Measurements from ENCODE around the gene PDZRN4. TPM values are rescaled to one million over a fixed set of nuclear protein-coding genes. Genes with fewer than 3 reads are reported as not detected.

Gene PDZRN4
- total and polyA plus RNA-seq, 9 donors = 1.5 to 11.0 (median 4.1) TPM

DNA sequence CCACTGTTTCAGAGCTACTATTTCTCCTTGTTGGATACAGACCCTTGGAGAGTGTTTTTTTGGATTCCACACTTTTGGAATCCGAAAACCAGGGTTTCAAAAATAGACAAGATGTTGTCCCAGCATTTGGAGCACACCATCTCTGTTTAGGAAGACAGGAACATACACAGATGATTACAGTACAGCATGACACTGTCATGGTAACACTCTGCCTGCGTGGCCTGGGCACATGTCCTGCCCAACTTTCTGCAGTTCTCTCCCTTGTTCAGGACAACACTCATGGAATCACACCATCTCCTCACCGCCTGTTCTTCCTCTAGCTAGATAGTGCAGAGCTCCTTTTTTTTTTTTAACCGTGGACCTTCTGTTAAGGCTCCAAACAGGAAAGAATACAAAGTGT lies 369.2 kb downstream of the PDZRN4 start:
- TF ChIP-seq, protein P1, sequence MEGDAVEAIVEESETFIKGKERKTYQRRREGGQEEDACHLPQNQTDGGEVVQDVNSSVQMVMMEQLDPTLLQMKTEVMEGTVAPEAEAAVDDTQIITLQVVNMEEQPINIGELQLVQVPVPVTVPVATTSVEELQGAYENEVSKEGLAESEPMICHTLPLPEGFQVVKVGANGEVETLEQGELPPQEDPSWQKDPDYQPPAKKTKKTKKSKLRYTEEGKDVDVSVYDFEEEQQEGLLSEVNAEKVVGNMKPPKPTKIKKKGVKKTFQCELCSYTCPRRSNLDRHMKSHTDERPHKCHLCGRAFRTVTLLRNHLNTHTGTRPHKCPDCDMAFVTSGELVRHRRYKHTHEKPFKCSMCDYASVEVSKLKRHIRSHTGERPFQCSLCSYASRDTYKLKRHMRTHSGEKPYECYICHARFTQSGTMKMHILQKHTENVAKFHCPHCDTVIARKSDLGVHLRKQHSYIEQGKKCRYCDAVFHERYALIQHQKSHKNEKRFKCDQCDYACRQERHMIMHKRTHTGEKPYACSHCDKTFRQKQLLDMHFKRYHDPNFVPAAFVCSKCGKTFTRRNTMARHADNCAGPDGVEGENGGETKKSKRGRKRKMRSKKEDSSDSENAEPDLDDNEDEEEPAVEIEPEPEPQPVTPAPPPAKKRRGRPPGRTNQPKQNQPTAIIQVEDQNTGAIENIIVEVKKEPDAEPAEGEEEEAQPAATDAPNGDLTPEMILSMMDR (IDR thresholded peaks at IDR 0.05) = no peak
- no peak for TF ChIP-seq POLR2A (IDR thresholded peaks at IDR 0.05)
- no peak for TF ChIP-seq EP300 (IDR thresholded peaks at IDR 0.05)
- WGBS, 3 donors = 83 to 89% (median 86%) methylated on average over 4 of the region's 4 CpGs
- intact Hi-C loops (cut with DNase I) = no loop called here
- no peak overlapping the region for H3K4me3 ChIP-seq
- H3K36me3 ChIP-seq = no peaks in the 10 kb centered on the region
- H3K27ac ChIP-seq = no peak overlapping the region
- no peaks in the 10 kb centered on the region for H3K4me1 ChIP-seq (ENCODE audit: insufficient read depth)
- no peaks in the 10 kb centered on the region for H3K27me3 ChIP-seq
- DNase-seq = no peak
- no peaks in the 10 kb centered on the region for H3K9me3 ChIP-seq

GRCh38 chr12:41558671-41559070 lies 370.6 kb downstream of the PDZRN4 start:
- no peaks in the 10 kb centered on the region for H3K9me3 ChIP-seq
- 94 to 96% (median 95%) methylated on average over 1 of the region's 1 CpG for WGBS, 3 donors
- H3K27me3 ChIP-seq = no peaks in the 10 kb centered on the region
- no peak overlapping the region for H3K27ac ChIP-seq
- intact Hi-C loops (cut with DNase I) = no loop called here
- H3K4me3 ChIP-seq = no peak overlapping the region
- H3K4me1 ChIP-seq (ENCODE audit: insufficient read depth) = no peaks in the 10 kb centered on the region
- no peak for DNase-seq
- TF ChIP-seq POLR2A (IDR thresholded peaks at IDR 0.05) (no peak), EP300 (IDR thresholded peaks at IDR 0.05) (no peak)
- TF ChIP-seq, protein P1 (IDR thresholded peaks at IDR 0.05) = no peak
- H3K36me3 ChIP-seq = no peaks in the 10 kb centered on the region

DNA sequence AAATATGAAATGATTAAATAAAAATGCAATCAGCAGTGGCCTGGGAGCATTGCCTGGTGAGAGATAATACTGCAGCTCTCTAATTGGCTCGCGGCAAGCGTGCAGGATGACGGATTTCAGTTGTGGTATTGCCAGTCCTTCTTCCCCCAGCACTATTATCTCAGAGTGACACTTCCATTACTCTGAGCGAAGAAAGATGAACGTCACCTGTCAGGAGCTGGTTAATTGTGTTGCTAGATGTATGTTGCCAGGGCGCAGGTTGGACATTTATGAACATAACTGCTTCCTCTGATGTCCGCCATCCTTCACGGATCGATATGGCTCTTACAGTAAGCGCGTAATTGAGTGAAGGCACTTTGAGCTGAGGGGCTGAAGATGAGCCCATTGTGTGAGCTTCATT lies 374.9 kb downstream of the PDZRN4 start:
- TF ChIP-seq EP300 (IDR thresholded peaks at IDR 0.05) (no peak), POLR2A (IDR thresholded peaks at IDR 0.05) (no peak)
- TF ChIP-seq, protein P1 (IDR thresholded peaks at IDR 0.05) = no peak
- DNase-seq = no peak
- H3K4me1 ChIP-seq (ENCODE audit: insufficient read depth) = no peaks in the 10 kb centered on the region
- H3K9me3 ChIP-seq = no peaks in the 10 kb centered on the region
- no peak overlapping the region for H3K27ac ChIP-seq
- WGBS, 3 donors = 95 to 97% (median 96%) methylated on average over 12 of the region's 12 CpGs
- no peak overlapping the region for H3K4me3 ChIP-seq
- intact Hi-C loops (cut with DNase I) = no loop called here
- no peaks in the 10 kb centered on the region for H3K36me3 ChIP-seq
- H3K27me3 ChIP-seq = no peaks in the 10 kb centered on the region

- Histone ChIP-seq H3K4me1 (ENCODE audit: insufficient read depth) (no peaks in the 10 kb centered on the region), H3K27me3 (no peaks in the 10 kb centered on the region), H3K4me3 (no peak overlapping the region), H3K36me3 (no peaks in the 10 kb centered on the region), H3K27ac (no peak overlapping the region), H3K9me3 (no peaks in the 10 kb centered on the region)
- no peak for DNase-seq
- intact Hi-C loops (cut with DNase I) = no loop called here
- TF ChIP-seq EP300 (IDR thresholded peaks at IDR 0.05) = no peak
- TF ChIP-seq POLR2A (IDR thresholded peaks at IDR 0.05) = no peak
- TF ChIP-seq, protein P1 (IDR thresholded peaks at IDR 0.05) = no peak
- WGBS, 3 donors = 96 to 98% (median 98%) methylated on average over 1 of the region's 1 CpG
These were observed 376.7 kb downstream of the PDZRN4 start for GRCh38 chr12:41564816-41565215.

Data from ovary (tissue), 9 donors.